GM12878 (cell line): ENCODE data around the gene SS18.

ENCODE experiments used
- CBX3 ChIP-seq: fragments of 200-600 bp; sonication (generic); IDR thresholded peaks from 2 replicates; pipeline ENCODE4 v1.6.1; 2016; ENCODE audit warnings: low read depth, borderline replicate concordance
- FOXK2 ChIP-seq: fragments of 450-650 bp; IDR thresholded peaks from 2 replicates; pipeline ENCODE4 v1.6.1; 2017; ENCODE audit warnings: mild to moderate bottlenecking, moderate library complexity
- SUZ12 ChIP-seq: fragments of 200-600 bp; sonication (generic); IDR thresholded peaks from one replicate; pipeline ENCODE4 v1.6.1; 2018; ENCODE audit warnings: antibody characterized with exemption, mild to moderate bottlenecking; ENCODE audit not compliant: unreplicated experiment
- TF ChIP-seq, protein P1 (sequence below): IDR thresholded peaks from 2 replicates; pipeline ENCODE4 v1.6.1; 2012; ENCODE audit warnings: low read length, inconsistent platforms
- TF ChIP-seq, protein P2 (sequence below): IDR thresholded peaks from 2 replicates; pipeline ENCODE4 v1.6.1; 2012; ENCODE audit warnings: low read depth, low read length, improper control_type of control experiment
- TF ChIP-seq, protein P3 (sequence below): IDR thresholded peaks from 2 replicates; pipeline ENCODE4 v1.6.1; 2011; ENCODE audit warnings: mild to moderate bottlenecking, low read depth, low read length, moderate library complexity; ENCODE audit not compliant: insufficient replicate concordance

DNA sequence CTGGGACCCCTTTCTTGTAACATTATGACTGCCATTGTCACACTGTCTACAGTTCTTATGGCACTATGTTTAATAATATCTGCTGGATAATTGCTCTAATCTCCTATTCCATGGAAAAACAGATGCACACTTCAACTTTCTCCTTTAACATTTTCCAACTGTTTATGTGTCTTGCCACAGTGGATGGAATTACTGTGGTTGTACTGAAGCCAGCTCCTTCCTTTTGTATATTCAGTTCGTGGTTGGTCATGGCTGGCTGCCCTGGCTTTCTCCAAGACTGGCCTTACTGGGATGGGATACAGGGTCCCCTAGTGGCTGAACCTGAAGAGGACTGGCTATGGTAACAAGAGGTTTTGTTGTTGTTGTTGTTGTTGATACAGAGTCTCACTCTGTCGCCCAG lies 113.9 kb downstream of the SS18 start:
- TF ChIP-seq, protein P1, sequence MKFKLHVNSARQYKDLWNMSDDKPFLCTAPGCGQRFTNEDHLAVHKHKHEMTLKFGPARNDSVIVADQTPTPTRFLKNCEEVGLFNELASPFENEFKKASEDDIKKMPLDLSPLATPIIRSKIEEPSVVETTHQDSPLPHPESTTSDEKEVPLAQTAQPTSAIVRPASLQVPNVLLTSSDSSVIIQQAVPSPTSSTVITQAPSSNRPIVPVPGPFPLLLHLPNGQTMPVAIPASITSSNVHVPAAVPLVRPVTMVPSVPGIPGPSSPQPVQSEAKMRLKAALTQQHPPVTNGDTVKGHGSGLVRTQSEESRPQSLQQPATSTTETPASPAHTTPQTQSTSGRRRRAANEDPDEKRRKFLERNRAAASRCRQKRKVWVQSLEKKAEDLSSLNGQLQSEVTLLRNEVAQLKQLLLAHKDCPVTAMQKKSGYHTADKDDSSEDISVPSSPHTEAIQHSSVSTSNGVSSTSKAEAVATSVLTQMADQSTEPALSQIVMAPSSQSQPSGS = no peak
- TF ChIP-seq, protein P2, sequence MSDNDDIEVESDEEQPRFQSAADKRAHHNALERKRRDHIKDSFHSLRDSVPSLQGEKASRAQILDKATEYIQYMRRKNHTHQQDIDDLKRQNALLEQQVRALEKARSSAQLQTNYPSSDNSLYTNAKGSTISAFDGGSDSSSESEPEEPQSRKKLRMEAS = no peak
- TF ChIP-seq, protein P3, sequence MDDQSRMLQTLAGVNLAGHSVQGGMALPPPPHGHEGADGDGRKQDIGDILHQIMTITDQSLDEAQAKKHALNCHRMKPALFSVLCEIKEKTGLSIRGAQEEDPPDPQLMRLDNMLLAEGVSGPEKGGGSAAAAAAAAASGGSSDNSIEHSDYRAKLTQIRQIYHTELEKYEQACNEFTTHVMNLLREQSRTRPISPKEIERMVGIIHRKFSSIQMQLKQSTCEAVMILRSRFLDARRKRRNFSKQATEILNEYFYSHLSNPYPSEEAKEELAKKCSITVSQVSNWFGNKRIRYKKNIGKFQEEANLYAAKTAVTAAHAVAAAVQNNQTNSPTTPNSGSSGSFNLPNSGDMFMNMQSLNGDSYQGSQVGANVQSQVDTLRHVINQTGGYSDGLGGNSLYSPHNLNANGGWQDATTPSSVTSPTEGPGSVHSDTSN = no peak
- TF ChIP-seq SUZ12 (no peak), CBX3 (no peak), FOXK2 (no peak)
